HG02840 (cell line): Measurements from ENCODE around the gene CPLX1.
"Not testable (repeated sequence)": the region's sequence is repeated elsewhere in the genome, so short reads cannot be mapped to it uniquely, and the experiment has no call there.

Source experiments
- ATAC-seq: cut with Tn5 transposase; IDR thresholded peaks from one replicate; pipeline ENCODE4 v1.9.1; 2021; ENCODE audit warnings: mild to moderate bottlenecking, moderate library complexity, moderate number of reproducible peaks; ENCODE audit not compliant: unreplicated experiment, low FRiP score

CPLX1 gene

GRCh38 chr4:742742-743311 is 83.1 kb downstream of the CPLX1 start:
- no peak for ATAC-seq

- no peak for ATAC-seq
Measured at GRCh38 chr4:742096-742741, 83.7 kb downstream of the CPLX1 start.

DNA sequence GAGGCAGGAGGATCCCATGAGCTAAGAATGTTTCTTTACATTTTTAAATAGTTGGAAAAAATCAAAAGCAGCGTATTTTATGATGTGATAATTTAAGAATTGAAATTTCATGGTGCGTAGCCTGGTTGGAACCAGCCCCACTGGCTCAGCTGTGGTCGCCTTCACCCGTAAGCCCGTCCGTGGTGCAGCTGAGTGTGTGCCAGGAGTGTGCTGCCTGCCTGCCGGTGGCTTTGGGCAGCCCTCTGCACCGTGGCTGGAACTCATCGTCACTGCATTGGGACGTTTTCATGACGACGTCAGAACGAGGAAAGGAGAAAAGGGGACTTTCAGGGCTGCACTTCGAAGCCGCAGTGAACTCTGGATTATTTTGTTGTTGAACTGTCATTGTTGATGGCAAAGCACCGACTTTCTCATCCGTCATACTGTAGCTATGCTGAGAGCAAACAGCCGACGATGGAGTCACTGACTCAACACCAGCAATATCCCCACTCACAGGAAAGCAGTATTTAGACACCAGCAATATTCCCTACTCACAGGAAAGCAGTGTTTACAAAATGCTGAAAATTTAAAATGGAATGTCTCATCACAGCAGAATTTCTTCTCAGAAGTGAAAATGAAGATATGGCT is 85.2 kb downstream of the CPLX1 start:
- no peak for ATAC-seq

GRCh38 chr4:740011-740410 is 85.9 kb downstream of the CPLX1 start:
- ATAC-seq = no peak

DNA sequence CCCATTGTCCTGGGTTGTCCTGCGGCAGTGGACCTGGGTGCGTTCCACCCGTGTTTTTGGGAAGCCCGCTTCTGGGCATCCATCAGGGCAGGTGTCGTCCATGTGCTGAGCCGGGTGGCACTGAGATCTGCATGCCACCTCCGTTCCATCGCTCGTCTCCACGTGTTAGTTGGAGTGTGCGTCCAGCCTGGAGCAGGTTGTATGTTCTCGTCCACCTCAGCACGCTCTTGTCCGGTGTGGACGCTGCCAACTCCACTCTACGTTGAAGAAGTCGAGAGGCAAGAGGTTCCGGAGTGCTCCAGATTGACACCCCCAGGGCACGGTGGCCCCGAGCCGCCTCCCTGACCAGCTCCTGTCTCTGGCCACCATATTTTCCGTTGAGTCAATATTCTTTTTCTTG is 86.4 kb downstream of the CPLX1 start:
- ATAC-seq = no peak

- ATAC-seq = no peak
Measured at GRCh38 chr4:738781-739280, 87.1 kb downstream of the CPLX1 start.

DNA sequence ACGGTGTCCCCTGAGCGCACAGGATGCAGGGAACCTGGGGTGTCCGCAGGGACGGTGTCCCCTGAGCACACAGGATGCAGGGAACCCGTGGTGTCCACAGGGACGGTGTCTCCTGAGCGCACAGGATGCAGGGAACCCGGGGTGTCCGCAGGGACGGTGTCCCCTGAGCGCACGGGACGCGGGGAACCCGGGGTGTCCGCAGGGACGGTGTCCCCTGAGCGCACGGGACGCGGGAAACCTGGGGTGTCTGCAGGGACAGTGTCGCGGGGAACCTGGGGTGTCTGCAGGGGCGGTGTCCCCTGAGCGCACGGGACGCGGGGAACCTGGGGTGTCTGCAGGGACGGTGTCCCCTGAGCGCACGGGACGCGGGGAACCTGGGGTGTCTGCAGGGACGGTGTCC is 89.4 kb downstream of the CPLX1 start:
- not testable (repeated sequence) for ATAC-seq

DNA sequence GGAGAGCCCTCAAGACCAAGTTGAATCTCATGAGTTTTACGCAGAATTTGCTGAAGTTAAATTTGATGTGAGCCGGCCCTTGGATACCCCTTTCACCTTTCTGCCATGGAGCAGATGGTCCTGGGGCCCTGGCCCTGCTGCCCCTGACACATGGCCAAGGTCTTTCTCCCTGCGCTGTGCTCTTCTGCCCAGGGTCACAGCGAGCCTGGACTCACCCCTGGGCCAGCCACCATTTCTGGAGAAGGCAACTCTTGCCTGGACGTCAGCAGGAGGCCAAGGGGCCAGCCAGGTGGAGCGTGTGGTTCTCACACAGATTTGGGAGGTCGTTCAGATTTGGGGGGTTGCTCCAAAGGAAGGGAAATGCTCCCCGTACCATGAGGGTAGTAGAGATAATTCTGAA is 90.3 kb downstream of the CPLX1 start:
- no peak for ATAC-seq
